Kidney epithelial cell (primary cell): Measurements from ENCODE around the gene KCTD14. TPM values are rescaled to one million over a fixed set of nuclear protein-coding genes. Genes with fewer than 3 reads are reported as not detected.
A peak's percentile ranks its signal among the peaks of the same experiment; 100 is the strongest.

ENCODE experiments used
- DNase-seq: peaks from one replicate; pipeline ENCODE4 v3.0.0-alpha.2; 2010; ENCODE audit warnings: low read depth
- H3K27me3 ChIP-seq: 2 replicates; pipeline ENCODE4 v1.6.0; 2011; ENCODE audit warnings: low read length; ENCODE audit not compliant: control insufficient read depth, insufficient read depth
- H3K36me3 ChIP-seq: 2 replicates; pipeline ENCODE4 v1.5.1; 2011; ENCODE audit warnings: low read length; ENCODE audit not compliant: control insufficient read depth, insufficient read depth
- H3K4me3 ChIP-seq: 2 replicates; pipeline ENCODE4 v1.5.1; 2011; ENCODE audit warnings: low read depth, mild to moderate bottlenecking, control low read depth, low read length
- CTCF ChIP-seq: IDR thresholded peaks from 2 replicates; pipeline ENCODE4 v1.5.1; 2011; ENCODE audit warnings: mild to moderate bottlenecking, moderate library complexity, low read length, control low read depth, inconsistent platforms; ENCODE audit not compliant: insufficient read depth, poor library complexity, severe bottlenecking
- total RNA-seq: library from RNA; depleted of rRNA; stranded (reverse); fragments of >200 nt; gene quantifications from 2 replicates; pipeline ENCODE4 v1.2.3, GENCODE V29; 2015

Gene KCTD14
- total RNA-seq, 1 donor from 2014 or later = 6.7 TPM

GRCh38 chr11:78011301-78011700 lies 11.8 kb downstream of the KCTD14 start:
- Histone ChIP-seq H3K36me3 (no peaks in the 10 kb centered on the region), H3K27me3 (no peaks in the 10 kb centered on the region), H3K4me3 (no peak overlapping the region)
- DNase-seq = no peak
- TF ChIP-seq CTCF = no peak

GRCh38 chr11:78010755-78011154 lies 12.3 kb downstream of the KCTD14 start:
- TF ChIP-seq CTCF = no peak
- Histone ChIP-seq H3K27me3 (no peaks in the 10 kb centered on the region), H3K36me3 (no peaks in the 10 kb centered on the region), H3K4me3 (no peak overlapping the region)
- DNase-seq = no peak

- no peaks in the 10 kb centered on the region for H3K36me3 ChIP-seq
- H3K4me3 ChIP-seq = no peak overlapping the region
- H3K27me3 ChIP-seq = no peaks in the 10 kb centered on the region
- no peak for DNase-seq
- no peak for TF ChIP-seq CTCF
Observed at GRCh38 chr11:78010304-78010703, 12.8 kb downstream of the KCTD14 start.

- no peaks in the 10 kb centered on the region for H3K36me3 ChIP-seq
- no peak overlapping the region for H3K4me3 ChIP-seq
- no peaks in the 10 kb centered on the region for H3K27me3 ChIP-seq
- no peak for TF ChIP-seq CTCF
- no peak for DNase-seq
Observed at GRCh38 chr11:78009062-78009461, 14.0 kb downstream of the KCTD14 start.

- H3K4me3 ChIP-seq = no peak overlapping the region
- peak; percentile 76 for TF ChIP-seq CTCF
- peak; percentile 28 for DNase-seq
- H3K27me3 ChIP-seq = no peaks in the 10 kb centered on the region
- H3K36me3 ChIP-seq = no peaks in the 10 kb centered on the region
Observed at GRCh38 chr11:78000193-78000592, 22.9 kb downstream of the KCTD14 start.

- H3K4me3 ChIP-seq = no peak overlapping the region
- no peak for DNase-seq
- no peaks in the 10 kb centered on the region for H3K36me3 ChIP-seq
- no peak for TF ChIP-seq CTCF
- H3K27me3 ChIP-seq = no peaks in the 10 kb centered on the region
Observed at GRCh38 chr11:77999446-78000030, 23.5 kb downstream of the KCTD14 start.
